ENCODE data around the gene TGFB2. TPM values are rescaled to one million over a fixed set of nuclear protein-coding genes. Genes with fewer than 3 reads are reported as not detected.
A peak's percentile ranks its signal among the peaks of the same experiment; 100 is the strongest.

Gene TGFB2
- total RNA-seq, 2 donors from 2014 or later, result 4.3 to 8.7 TPM

DNA sequence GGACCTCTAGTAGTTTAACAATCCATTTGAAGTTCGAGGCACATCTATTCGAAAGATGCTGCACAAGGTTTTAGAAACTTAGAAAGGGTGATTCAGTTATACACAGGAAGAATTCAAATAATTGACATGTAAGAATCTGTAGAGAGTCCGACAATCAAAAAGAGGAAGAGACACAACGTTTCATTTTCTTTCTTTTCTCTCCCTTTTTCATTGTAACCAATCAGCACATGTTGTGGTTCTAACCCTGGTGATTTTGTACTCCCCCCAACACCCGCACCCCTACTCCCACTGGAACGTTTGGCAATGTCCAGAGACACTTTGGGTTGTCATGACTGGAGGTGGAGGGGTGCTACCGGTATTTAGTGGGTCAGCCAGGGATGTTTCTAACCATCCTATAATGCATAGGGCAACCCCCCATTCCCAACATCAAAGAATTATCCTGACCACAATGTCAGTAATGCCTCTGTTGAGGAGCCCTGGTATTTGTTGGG, 4.9 kb downstream of the TGFB2 start:
- peaks cover 0 to 37% of the 10 kb centered on the region in 2 donors for H3K4me1 ChIP-seq
- peak overlapping the region; percentile 76 to 92 for H3K27ac ChIP-seq
- H3K4me3 ChIP-seq, result peak overlapping the region in 1 of 2 donors; percentile 71
- no peaks in the 10 kb centered on the region for H3K9me3 ChIP-seq
- H3K27me3 ChIP-seq, result no peaks in the 10 kb centered on the region
- TF ChIP-seq, protein P1, sequence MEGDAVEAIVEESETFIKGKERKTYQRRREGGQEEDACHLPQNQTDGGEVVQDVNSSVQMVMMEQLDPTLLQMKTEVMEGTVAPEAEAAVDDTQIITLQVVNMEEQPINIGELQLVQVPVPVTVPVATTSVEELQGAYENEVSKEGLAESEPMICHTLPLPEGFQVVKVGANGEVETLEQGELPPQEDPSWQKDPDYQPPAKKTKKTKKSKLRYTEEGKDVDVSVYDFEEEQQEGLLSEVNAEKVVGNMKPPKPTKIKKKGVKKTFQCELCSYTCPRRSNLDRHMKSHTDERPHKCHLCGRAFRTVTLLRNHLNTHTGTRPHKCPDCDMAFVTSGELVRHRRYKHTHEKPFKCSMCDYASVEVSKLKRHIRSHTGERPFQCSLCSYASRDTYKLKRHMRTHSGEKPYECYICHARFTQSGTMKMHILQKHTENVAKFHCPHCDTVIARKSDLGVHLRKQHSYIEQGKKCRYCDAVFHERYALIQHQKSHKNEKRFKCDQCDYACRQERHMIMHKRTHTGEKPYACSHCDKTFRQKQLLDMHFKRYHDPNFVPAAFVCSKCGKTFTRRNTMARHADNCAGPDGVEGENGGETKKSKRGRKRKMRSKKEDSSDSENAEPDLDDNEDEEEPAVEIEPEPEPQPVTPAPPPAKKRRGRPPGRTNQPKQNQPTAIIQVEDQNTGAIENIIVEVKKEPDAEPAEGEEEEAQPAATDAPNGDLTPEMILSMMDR (IDR thresholded peaks at IDR 0.05), result no peak
- no peaks in the 10 kb centered on the region for H3K36me3 ChIP-seq
- no peak for DNase-seq (ENCODE audit: low spot score)

DNA sequence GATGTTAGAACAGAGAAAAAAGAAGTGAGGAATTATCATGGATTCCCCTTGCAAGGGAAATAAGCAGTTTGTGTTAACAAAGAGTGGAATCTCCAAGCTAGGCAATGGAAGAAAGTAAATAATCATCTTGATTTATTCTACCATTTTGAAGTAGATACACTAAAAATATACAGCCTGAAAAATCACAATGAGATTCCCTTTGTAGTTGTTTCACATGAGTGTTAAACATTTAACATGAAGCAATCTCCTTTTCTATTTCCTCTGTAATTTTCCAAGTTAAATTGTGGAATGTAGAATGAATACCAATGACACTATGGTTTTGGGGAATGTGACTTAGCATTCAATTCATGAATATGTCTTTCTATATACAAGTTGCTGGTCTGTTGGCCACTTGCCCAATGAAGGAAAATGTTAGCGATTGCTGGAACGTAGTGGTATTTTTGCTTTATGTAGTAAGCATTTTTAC, 5.7 kb downstream of the TGFB2 start:
- Histone ChIP-seq H3K27me3 (no peaks in the 10 kb centered on the region), H3K27ac (peak overlapping the region; percentile 76 to 92), H3K36me3 (no peaks in the 10 kb centered on the region), H3K9me3 (no peaks in the 10 kb centered on the region), H3K4me1 (peaks cover 0 to 37% of the 10 kb centered on the region in 2 donors), H3K4me3 (peak overlapping the region; percentile 15 to 28)
- TF ChIP-seq, protein P1 (IDR thresholded peaks at IDR 0.05), result no peak
- DNase-seq (ENCODE audit: low spot score), result no peak

DNA sequence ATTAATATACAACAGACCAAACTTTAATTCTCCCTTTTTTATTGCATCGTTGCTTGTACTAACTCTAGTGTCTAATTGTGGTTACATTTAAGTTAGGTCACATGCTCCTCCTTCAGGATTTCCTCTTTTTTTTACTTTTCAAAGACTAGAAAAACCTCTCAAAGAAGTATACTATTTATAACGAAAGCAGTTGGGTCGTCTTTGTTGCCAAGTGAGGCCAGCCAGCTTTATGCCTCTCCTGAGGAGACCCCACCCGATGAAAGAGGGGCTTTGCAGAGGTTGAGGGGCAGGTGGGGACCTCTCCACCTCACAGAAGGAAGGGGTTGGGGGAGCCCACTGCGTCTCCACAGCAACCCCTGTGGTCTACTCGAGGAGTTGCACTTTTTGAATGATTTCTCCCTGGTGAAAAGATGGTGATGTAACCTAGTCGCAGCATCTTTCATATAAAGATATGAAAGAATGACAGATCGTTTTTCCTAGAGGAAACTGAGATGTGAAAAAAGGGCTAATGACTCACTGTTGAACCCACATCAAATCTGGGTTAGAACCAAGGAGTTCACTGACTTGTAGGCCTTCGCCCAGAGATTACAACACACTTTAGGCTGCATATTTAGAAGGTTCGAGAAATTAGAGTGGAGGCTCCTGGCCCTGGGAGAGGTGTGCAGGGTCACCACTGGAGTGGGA, 6.4 kb downstream of the TGFB2 start:
- Histone ChIP-seq H3K4me1 (peaks cover 0 to 38% of the 10 kb centered on the region in 2 donors), H3K4me3 (peak overlapping the region; percentile 15 to 28), H3K27ac (peak overlapping the region; percentile 76 to 92), H3K36me3 (no peaks in the 10 kb centered on the region), H3K9me3 (no peaks in the 10 kb centered on the region), H3K27me3 (no peaks in the 10 kb centered on the region)
- TF ChIP-seq, protein P1 (IDR thresholded peaks at IDR 0.05), result peak in 1 of 2 donors; percentile 59
- DNase-seq (ENCODE audit: low spot score), result no peak

DNA sequence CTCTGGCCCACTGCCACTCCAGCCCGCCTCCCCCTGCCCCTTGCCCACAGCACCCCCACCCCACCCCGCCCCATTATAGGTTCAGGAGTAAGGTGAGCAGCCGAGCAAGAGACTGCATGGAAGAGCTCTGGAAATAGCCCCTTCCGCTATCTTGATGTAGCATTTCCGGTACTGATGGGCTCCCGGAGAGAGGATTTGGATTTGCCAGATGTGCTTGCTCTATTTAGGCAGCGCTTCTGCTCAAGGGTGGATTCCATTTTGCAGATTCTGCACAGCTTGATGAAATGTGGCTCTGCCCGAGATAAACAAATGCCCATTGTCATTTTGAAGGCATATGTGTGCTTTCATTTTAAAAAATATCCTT, 6.9 kb downstream of the TGFB2 start:
- peaks cover 0 to 44% of the 10 kb centered on the region in 2 donors for H3K4me1 ChIP-seq
- H3K36me3 ChIP-seq, result no peaks in the 10 kb centered on the region
- no peak overlapping the region for H3K4me3 ChIP-seq
- TF ChIP-seq, protein P1 (IDR thresholded peaks at IDR 0.05), result no peak
- no peak for DNase-seq (ENCODE audit: low spot score)
- no peaks in the 10 kb centered on the region for H3K9me3 ChIP-seq
- no peaks in the 10 kb centered on the region for H3K27me3 ChIP-seq
- peak overlapping the region; percentile 76 to 92 for H3K27ac ChIP-seq

DNA sequence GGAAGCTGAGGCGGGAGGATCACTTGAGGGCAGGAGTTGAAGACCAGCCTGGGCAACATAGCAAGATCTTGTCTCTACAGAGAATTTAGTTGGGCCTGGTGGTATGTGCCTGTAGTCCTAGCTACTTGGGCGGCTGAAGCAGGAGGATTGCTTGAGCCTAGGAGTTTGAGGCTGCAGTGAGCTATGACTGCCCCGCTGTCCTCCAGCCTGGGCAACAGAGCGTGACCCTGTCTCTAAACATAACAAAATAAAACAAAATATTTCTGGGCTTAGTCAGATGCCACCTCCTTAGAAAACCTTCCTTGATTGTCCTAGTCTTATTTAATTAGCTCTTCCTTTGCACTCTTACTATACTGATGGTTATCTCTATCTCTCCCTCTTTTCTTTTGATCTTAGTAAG, 8.5 kb downstream of the TGFB2 start:
- Histone ChIP-seq H3K27me3 (no peaks in the 10 kb centered on the region), H3K27ac (no peak overlapping the region), H3K9me3 (no peaks in the 10 kb centered on the region), H3K36me3 (no peaks in the 10 kb centered on the region), H3K4me3 (no peak overlapping the region), H3K4me1 (peaks cover 0 to 39% of the 10 kb centered on the region in 2 donors)
- TF ChIP-seq, protein P1 (IDR thresholded peaks at IDR 0.05), result no peak
- no peak for DNase-seq (ENCODE audit: low spot score)

All from right atrium auricular region (tissue), 2 donors.